CD4-positive, alpha-beta T cell treated with Interferon gamma for 1 hour (primary cell): ENCODE measurements around the gene WDR47.
"Not testable (repeated sequence)": the region's sequence is repeated elsewhere in the genome, so short reads cannot be mapped to it uniquely, and the experiment has no call there.

Source experiments
- DNase-seq: peaks from one replicate; pipeline ENCODE4 v3.0.0-alpha.2; 2020

Gene WDR47

DNA sequence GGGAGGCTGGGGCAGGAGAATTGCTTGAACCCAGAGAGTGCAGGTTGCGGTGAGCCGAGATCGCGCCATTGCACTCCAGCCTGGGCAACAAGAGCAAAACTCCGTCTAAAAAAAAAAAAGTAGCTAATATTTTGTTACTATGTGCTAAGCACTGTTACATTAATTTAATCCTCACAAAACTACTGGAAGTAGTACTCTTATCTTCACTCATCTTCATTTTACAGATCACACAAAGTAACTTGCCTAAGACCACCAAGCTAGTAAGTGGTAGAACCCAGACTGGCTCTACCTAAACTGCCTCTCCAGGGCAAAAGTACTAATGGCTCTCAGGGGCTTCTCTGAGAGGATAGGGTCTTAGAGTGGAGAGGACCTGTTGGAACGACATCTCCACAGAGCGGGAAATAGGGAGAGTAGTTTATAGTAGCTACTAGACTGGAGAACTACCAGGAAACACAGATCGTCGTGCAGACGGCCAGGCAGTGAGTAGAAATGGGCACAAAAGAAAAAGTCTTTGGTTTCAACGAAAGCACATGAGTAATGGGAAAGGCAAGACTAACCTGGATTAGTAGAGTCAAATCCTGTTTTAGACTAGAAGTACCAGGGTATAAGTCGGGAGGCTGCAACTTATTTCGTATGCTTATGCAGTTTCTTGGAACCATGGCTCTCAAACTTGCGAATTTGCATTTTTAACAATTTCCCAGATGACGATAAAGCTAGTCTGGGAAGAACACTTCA lies 80.0 kb downstream of the WDR47 start:
- no peak for DNase-seq

- no peak for DNase-seq
Measured at GRCh38 chr1:108961198-108961597, 80.7 kb downstream of the WDR47 start.

DNA sequence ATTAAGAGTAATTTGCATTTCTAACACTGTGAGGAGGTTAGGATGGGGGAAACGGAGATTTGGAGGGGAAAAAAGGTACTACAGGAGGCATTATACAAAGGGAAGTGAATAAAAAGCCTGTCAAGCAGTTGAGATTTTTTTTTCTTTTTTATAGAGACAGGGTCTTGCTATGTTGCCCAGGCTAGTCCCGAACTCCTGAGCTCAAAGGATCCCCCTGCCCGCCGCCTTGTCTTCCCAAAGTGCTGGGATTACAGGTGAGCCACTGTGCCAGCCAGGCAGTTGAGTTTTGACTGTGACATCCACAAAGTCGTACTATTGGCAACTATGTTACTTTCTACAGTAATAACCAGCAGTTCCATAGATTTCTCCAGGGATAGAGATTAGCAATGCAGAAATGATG lies 81.2 kb downstream of the WDR47 start:
- no peak for DNase-seq

DNA sequence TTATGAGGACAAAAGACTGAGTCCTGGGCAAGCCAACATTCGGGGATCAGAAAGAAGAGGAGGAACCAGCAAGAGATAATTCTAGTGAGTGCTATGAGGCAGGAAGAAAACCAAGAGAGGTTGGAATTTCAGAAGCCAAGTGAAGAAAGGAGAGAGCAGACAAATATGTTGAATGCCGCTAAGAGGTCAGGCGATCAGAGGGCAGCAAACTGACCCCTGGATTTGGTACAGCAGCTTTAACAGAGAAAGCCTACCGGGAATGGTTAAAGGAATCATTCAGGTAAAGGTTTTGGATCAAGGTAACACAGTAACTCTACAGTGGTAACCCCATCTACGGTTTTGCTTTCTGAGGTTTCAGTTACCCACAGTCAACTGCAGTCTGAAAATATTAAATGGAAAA lies 84.0 kb downstream of the WDR47 start:
- no peak for DNase-seq

GRCh38 chr1:108955881-108956280 lies 86.0 kb downstream of the WDR47 start:
- DNase-seq = no peak

- no peak for DNase-seq
Measured at GRCh38 chr1:108955111-108955510, 86.8 kb downstream of the WDR47 start.

DNA sequence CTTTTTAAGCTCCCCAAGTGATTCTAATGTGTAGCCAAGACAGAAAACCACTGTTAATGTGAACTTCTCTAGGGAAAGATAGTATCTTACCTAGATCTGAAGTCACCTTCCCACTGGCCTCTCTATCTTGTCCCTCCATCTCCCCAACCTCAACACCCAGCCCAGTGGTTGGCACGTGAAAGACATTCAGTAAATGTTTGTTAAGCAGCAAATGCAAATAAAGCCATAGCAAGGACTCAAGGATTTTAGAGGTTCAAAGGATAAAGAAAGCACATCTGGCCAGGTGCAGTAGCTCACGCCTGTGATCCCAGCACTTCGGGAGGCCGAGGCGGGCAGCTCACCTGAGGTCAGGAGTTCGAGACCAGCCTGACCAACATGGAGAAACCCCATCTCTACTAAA lies 88.5 kb downstream of the WDR47 start:
- DNase-seq = no peak

- no peak for DNase-seq
Measured at GRCh38 chr1:108951242-108951641, 90.7 kb downstream of the WDR47 start.

GRCh38 chr1:108949044-108949443 lies 92.9 kb downstream of the WDR47 start:
- DNase-seq = no peak

DNA sequence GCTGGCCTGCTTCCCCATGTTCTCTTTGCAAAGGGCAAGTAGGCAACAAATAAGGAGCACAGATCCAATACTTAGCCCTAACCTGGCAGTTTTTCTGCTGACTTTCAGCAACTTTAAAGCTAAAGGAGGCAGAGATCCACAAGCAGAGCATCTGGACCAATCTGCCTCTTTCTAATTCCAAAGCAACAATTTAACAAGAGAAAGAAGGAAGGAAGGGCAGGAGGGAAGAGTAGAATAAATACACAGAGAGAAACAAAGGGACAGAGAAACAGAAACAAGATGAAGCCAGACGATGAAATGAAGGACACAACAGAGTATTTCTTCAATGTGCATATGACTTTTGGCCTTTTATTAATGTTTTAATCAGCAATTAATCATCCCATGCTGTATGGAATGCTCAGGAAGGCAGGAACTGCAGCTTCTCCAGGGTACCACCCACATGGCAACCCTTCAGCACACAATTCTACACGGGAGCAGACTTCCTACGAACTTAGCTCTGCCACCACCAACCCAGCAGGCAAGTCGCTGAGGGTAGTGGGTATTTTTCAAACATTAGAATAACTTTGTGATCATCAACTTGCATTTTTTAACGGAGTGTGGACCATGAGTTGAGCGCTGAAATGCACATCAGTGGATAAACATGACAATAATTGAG lies 93.9 kb downstream of the WDR47 start:
- DNase-seq = no peak

DNA sequence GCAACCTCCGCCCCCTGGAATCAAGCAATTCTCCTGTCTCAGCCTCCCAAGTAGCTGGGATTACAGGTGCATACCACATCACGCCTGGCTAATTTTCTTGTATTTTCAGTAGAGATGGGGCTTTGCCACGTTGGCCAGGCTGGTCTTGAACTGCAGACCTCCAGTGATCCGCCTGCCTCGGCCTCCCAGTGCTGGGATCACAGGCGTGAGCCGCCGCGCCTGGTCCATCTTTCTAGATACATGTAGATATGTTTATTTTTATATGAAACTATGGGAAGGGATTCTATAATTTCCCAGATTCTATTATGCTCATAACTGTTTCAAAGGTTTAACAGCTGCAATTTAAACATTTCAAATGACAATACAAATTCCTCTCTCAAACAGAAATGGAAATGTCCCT lies 105.7 kb downstream of the WDR47 start:
- no peak for DNase-seq

- no peak for DNase-seq
Measured at GRCh38 chr1:108933944-108934343, 108.0 kb downstream of the WDR47 start.

DNA sequence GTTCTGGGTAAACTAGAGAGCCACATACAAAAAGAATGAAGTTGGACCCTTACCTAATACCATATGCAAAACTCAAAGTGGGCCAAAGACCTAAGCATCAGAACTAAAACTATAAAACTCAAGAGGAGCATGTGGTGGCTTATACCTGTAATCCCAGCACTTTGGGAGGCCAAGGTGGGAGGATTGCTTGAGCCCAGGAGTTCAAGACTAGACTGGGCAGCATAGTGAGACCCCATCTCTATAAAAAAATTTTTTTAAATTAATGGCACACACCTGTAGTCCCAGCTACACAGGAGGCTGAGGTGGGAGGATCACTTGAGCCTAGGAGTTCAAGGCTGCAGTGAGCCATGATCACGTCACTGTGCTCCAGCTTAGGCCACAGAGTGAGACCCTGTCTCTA lies 114.3 kb downstream of the WDR47 start:
- DNase-seq = not testable (repeated sequence)

DNA sequence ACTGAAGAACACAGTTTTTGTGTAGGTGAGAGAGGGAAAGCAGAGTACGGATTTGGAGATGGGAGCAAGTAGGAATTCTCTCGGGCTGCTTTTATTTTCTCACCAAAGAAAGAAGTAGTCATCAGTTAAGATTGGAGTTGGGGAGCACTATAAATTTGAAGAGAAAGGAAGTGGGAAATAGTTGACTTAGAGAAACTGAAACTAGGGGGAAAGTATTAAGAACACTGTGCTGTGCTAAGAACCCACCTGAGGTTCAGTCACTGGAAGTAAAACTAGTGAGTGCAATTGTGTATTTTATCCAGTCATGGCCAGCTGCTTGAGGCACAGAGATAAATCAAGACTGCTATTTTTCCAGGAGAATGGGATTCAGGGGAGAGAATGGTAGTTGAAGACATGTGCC lies 116.0 kb downstream of the WDR47 start:
- no peak for DNase-seq
